Measurements from ENCODE around the gene EFCAB7.
"Not testable (repeated sequence)": the region's sequence is repeated elsewhere in the genome, so short reads cannot be mapped to it uniquely, and the experiment has no call there.

The EFCAB7 gene

DNA sequence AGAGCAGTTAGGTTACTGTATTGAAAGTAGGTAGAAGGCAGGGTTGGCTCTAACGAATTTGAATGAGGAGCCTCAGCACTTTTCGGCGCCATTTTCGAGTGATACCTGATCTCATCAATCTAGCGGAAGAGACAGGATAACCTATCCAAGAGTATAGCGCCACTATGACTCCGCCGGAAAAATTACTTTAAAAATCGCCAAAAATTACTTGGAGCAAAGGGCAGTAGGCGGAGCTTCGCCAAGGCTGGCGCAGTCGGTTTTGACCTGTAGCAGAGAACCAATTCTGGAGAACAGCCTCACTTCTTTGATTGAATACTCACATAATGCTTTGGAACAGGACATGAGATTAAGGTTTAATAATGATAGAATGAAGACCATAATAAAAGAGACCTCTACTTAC is 25.6 kb downstream of the EFCAB7 start:
- no peak for DNase-seq

DNA sequence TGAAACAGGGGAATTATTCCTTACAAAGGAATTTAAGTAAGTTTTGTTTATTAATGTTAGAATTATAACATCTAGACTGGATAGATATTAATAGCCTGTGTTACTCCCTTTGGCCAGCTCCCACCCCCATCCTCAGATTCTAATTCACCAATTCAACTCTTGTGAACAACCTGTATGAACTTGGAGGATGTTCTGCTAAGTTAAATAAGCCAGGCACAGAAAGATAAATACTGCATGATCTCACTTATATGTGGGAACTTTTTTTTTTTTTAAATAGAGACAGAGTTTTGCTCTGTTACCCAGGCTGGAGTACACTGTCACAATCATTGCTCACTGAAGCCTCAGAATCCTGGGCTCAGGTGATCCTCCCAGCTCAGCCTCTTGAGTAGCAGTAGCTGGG is 32.2 kb downstream of the EFCAB7 start:
- DNase-seq, result no peak

DNA sequence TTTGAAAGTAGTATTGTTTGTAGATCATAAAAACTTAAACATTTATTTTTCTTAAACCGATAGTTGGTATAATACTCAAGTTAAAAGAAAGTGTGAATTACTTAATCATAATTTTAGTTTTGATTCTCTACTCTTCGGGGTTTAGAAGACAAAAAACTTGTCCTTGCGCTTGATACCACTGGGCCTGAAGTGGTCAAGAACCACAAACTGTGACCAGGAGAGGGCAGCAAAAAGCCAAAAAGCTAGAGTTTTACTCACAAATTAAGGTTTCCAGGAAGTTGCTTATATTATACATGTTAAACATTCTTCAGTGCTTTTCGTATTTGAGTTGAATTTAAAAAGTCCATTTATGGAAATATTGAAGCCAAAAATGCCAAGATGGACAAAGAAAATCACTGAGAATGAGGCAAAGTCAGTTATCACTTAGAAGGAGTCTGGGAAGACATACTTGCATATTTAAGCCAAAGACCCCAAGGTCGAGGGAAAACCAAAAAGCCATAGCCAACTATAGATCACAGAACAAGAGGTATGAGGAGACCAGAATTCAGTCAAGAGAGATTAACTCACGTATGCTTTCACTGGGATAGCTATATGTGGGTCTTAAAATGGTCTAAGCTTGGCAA is 34.2 kb downstream of the EFCAB7 start:
- no peak for DNase-seq

DNA sequence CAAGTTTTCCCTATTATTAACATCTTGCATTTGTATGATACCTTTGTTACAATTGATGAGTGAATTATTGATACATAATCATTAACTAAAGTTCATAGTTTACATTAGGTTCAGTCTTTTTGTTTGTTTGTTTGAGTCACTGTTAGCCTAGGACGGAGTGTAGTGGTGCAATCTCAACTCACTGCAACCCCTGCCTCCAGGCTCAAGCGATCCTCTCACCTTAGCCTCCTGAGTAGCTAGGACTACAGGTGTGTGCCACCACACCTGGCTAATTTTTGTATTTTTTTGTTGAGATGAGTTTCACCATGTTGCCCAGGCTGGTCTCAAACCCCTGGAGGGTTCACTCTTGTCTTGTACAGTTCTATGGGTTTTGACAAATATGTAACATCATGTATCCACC is 36.0 kb downstream of the EFCAB7 start:
- DNase-seq, result no peak

DNA sequence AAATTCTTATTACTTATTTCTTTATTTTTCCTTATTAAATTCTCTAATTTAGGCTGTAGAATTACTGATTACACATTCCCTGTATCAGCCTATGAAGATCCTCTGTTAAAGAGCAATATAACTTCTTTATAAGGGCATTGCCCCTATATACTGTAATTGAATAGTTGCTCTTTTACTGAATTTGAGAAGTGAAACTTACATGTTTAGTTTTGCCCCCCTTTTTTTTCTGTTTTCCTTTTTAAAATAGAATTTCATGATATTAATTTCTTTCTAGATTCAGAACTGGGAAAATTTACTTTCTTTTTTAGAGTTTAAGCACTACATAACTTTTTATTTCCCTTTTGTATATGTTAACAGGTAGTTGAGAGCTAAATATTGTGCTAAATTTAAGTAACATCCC is 40.4 kb downstream of the EFCAB7 start:
- DNase-seq, result no peak

DNA sequence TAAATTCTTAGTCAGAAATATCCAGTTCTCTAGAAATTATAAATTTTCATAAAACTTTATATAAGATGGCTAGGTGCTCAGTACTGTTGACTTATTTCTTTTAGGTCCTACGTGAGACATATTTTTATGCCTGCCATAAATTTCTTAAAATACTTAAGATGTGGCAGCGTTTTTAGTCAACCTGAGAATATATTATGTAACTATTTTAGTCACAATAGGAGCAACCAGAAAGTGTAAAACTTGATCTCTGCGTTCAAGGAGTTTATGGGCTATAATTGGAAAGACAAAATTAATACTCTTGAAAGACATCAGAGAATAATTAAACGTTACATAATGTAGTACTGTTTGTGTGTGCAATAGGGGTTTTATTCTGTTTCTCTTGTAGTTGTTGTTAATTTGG is 45.7 kb downstream of the EFCAB7 start:
- no peak for DNase-seq

DNA sequence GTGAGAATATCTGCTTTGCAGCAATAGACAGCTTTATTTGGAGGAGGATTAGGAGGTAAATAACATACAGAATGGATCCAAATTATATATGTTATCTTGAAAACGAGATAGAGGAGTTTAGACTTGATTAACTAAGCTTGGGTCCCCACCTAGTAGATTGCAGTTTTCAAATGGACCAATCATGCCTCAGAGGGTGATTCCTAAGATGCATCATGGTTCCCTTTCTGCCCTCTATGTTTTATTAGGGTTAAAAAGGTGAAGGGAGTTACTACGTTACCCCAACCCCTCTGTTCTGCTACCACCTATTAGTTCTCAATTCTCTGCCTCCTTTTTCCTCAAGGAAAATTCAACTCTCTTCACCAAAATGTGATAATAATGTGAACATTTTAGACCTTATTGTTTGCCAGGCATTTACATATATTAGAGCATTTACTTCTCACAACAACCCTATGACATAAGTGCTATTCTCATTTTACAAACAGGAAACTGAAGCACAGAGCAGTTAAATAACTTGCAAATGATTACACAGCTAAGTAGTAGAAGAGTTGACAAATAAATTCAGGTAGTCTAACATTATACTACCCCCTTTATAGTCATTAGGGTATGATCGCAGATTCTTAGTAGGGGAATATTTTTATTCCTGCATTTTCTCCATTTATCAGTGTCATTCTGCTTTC is 46.5 kb downstream of the EFCAB7 start:
- no peak for DNase-seq

DNA sequence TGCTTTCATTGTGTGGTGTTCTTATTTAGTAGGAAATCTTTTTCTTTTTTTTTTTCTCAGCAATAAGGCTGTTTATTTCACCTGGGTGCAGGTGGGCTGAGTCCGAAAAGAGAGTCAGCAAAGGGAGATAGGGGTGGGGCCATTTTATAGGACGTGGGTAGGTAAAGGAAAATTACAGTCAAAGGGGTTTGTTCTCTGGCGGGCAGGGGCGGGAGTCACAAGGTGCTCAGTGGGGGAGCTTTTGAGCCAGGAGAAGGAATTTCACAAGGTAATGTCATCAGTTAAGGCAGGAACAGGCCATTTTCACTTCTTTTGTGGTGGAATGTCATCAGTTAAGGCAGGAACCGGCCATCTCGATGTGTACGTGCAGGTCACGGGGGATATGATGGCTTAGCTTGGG is 49.4 kb downstream of the EFCAB7 start:
- not testable (repeated sequence) for DNase-seq

DNA sequence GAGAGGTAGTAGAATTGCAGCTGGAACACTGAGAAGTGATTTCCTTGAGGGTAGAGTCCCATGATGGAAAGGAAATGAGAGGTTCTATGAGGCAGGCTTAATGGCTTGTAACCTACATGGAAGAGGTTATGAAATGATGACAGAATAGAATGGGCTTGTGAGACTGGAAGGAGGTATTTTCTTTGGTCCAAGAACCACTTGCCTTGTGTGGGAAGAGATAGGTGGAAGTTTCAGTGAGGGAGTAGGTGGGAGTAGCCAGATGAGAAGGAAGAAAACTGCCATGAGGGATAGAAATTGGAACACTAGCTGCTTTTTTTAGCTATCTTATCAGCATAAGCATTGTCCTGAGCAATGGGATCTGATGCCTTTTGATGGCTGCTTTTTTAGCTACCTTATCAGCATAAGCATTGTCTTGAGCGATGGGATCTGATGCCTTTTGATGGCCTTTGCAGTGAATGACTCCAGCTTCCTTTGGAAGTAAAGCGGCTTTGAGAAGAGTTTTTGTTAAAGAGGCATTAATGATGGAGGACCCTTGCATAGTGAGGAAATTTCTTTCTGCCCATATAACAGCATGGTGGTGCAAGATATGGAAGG is 51.0 kb downstream of the EFCAB7 start:
- not testable (repeated sequence) for DNase-seq

DNA sequence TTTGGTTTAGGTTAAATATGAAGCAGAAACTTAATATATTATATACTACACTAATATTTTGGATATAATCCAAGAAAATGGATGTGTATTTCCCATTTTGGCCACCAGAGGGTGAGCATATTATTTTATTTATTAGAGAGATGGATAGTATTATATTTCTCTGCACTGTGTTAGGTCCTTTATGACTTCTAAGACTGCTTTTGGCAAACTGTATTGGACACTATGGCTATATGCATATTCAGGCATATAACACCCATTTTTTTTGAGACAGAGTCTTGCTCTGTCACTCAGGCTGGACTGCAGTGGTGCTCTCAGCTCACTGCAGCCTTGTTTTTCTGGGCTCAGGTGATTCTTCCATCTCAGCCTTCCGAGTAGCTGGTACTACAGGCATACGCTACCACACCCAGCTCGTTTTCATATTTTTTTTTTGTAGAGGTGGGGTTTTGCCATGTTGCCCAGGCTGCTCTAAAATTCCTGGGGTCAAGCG is 52.1 kb downstream of the EFCAB7 start:
- no peak for DNase-seq

DNA sequence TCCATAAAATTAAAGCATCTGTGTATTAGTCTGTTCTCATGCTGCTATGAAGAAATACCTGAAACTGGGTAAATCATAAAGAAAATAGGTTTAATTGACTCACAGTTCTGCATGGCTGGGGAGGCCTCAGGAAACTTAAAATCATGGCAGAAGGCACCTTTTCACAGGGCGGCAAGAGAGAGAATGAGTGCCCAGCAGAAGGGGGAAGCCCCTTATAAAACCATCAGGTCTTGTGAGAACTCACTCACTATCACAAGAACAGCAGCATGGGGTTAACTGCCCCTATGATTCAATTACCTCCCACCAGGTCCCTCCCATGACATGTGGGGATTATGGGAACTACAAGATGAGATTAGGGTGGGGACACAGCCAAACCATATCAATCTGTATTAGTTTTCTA is 63.0 kb downstream of the EFCAB7 start:
- not testable (repeated sequence) for DNase-seq

DNA sequence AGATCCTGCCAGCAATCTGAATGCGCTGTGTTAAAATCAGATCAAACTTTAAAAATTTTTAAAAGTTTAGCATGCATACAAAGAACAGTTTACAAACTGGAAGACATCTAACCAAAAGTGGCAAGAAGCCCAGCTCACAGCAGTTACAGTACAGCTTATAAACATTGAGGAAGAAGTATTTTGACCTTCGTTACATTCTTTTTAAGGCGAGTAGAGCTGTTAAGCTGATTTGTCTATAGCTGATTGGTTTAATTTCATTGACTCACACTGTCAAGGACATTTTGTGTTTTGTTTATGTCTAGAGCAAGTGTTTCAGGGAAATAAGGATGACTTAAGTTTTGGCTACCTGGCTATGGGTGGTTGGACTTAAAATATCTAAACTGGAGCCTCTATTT is 66.8 kb downstream of the EFCAB7 start:
- no peak for DNase-seq

DNA sequence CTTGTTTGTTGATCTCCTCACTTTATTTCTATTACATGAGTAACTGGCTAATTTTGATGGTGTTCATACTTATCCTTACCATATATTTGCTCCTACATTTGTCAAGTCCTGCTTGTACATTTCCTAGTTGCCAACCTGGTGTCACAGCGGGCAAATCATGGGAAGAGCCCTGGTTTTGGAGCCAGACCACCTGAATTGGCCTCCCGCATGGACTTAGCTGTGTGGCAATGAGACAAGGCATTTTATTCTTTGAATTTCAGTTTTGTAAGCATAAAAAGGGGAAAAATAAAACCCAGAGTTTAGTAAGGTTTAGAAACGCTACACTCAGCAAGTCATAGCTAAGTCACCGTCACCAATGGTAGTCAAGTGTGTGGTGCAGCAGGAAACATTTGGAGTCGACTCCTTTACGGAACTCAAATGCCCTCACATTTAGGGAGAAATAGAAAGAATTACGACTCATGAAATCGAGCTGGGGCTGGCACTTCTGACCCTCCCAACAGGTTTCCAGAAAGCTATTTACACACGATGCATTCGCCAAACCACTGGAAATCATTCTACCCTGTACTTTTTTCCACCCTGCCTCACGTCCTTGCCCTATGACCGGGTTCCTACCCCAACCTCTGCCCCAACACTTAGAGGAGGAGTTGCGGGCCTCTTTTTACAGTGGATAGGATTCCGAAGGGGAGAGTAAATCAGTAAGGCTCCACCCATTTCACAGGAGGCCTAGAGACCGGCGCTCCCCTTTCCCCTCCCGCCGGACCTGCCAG is 69.4 kb downstream of the EFCAB7 start:
- no peak for DNase-seq

DNA sequence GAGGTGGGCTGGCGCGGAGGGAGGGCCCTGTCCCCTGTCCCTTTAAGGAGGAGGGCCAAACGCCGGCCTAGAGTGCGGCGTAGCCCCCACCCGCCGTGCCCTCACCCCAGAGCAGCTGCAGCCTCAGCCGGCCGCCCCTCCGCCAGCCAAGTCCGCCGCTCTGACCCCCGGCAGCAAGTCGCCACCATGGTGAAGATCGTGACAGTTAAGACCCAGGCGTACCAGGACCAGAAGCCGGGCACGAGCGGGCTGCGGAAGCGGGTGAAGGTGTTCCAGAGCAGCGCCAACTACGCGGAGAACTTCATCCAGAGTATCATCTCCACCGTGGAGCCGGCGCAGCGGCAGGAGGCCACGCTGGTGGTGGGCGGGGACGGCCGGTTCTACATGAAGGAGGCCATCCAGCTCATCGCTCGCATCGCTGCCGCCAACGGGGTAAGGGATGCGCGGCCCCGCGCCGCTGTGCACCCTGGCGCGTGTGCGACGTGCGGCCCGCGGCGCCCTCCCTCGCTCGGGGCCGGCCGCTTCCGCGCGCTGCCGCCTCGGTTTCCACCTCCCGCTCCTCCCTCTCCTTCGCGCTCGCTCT is 70.1 kb downstream of the EFCAB7 start, which contains the start of gene PGM1:
Gene PGM1 (plus strand): TSS at position 109 of the 583 bp plus-strand sequence. CDS start 78 bp downstream, at position 187.
- peak; percentile 87 for DNase-seq

DNA sequence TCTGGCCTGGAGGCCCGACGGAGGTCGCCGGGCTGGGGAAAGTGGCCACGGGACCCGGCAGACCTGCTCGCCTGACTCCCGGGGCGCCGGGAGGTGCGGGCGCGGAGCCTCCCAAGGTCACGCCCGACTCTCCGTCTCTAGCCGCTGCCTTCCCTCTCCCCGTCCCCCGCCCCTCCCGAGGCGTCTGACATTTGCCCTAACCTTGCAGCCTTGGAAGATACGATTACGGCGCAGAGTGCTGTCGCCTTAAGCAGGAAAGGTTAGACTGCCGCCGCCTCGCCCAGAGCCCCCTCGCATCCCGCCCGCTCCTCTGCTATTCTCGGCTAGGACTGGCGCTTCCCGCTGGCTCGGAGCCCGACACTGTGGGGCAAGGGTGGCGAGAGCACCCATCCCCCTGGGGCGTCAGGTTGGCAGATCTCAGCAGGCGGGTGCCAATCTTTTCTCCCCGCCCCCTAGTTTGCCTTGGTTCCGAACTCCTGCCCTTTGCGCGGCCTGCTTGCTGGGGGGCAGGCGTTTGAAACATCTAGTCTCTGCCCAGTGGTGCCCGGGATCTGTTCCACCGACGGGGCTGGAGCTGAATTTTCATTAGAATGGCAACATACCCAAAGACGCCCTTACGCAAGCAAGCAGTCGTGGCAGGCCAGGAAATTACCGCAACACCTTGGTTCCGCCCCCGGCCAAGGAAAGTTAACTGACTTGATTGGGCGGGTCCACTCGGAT is 70.7 kb downstream of the EFCAB7 start:
- DNase-seq, result no peak

DNA sequence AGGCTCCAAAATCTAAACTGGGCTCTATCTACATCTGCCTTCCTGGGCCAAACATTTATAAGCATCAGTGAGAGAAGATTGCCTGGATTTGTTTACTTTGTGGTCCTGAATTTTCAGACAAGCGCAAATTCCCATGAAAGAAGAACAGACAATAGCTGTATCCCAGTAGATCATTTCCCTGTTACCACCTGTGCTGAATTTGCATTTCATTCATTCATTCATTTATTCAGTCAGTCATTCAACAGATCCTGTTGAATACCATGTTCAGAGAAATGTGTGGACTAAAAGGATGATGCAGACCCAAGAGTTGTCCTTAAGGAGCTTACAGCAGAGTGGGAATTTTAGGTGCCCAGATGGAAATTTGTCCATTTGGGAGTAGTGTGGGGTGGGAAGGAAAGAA is 72.1 kb downstream of the EFCAB7 start:
- DNase-seq, result no peak

DNA sequence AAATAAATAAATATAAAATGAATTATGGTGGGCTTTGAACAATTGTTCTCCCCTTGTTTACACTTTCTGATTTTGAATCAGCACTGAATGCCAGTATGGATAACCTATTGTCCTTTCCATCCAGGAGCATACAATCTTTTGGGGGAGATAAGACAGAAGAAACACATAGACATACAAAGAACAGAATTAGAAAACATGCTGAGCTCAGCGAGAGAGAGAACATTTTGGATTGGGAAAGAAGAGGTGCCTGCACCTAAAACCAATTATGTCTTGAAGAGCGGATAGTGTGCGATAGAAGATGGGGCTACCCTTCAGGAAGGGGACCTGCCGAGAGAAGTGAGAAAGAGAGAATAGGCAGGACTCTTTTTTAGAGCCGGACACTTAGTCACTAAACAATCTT is 76.5 kb downstream of the EFCAB7 start:
- no peak for DNase-seq

DNA sequence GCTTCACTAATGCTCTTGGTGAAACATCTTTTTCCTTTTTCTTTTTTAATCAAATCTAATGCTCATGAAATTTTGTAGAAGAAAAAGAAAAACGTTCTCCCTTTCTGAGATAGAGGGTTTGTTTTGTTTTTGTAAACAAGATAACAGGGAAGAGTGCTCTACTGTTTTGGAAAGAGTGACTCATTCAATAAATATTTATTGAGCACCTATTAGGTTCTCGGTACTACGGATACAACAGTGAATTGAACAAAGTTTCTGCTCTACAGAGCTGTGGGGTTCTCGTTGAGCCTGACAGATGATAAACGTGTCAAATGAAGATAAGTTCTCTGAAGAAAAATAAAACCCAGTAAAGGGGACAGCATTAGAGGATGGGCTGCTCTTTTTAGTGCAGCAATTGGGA is 76.9 kb downstream of the EFCAB7 start:
- no peak for DNase-seq

DNA sequence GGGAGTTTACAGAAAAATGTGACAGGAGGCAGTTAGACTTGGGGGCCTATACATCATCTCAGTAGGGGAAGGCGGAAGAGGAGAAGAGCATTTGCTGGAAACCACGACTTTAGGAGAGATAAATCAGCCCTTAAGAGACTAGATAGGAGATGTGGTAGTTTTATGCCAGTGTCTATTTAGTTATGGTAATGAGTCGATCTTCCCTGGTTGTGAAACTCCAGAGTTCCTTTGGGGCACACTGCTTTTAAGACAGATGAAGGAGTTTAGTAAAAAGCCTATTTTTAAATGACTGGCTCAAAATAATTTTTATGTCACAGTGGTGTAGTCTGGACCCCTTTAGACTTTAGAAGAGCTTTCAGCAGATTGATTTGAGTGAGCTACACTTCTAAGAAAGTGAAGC is 77.7 kb downstream of the EFCAB7 start:
- no peak for DNase-seq

DNA sequence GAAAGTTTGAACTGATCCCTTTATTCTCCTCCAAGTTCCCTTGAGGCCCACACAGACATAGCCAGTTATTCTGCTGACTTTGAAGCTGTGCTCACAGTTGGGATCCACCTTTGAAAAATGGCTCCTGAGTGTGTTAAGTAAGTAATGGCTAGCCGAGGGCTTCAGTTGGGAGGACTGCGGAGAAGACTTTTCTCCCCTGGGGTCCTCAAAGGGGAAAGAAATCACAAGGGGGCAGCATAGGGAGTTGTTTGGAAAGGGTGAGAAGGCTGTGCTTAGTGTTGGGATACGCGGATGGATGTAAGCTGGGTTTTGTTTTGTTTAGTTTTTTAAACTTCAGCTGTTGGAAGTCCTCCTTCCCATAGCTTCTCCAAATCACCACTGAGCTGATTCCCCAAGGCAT is 78.1 kb downstream of the EFCAB7 start:
- no peak for DNase-seq

DNA sequence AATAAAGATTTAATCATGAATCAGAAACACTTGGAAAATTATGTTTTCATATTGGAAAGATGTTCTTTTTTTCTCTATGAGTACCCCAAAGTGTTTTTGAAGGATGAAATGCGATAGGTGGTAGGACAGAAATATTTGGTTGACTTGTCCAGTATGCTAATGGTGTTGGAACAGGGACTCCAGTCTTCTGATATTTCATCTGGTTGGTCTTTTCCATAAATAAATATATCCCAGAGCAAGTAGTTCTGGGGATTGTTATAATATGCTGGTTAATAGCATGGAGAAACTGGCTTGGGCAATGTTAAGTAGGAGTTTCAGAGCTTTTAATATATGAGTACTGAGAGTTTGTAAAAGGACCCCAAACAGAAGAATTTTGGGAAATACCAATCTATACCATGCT is 78.6 kb downstream of the EFCAB7 start:
- DNase-seq, result no peak

DNA sequence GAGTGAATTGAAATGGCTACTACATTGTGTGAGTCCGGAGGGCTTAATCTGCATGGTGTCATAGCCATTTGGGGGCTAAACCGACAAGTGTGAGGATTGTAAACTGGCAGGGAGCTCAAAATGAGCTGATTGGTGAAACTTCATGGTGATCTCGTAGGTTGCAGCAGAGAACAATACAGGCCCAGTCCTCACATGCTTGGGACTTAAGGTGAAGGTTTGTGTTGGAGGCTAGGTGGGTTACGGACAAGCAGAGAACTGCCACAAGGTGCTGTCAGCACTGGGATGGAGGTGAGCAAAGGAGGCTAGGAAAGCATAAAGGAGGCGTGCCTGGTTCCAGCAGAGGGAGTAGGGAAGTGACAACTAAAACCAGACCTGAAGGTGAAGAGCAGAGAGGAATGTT is 79.3 kb downstream of the EFCAB7 start:
- no peak for DNase-seq

DNA sequence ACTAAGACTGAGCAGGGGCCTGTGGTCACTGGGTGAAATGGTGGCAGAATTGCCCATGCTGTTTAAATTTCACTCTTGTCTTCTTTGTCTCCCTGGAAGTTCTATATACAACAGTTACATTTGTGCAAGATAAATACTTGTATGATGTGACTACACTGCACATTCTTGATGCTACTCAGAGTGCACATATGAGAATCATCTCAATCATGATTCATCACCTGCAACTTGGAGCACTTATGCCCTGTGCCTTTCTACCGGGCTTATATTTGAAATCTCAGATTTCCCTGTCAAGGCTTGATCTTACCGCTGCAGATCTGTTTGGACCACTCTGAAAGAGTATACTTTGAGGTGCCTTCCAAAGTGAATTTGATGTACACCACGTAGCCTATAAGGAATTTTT is 80.5 kb downstream of the EFCAB7 start:
- no peak for DNase-seq

Data from right forelimb (tissue), 1 donor.